Measurements from ENCODE around the gene RYR1. TPM values are rescaled to one million over a fixed set of nuclear protein-coding genes. Genes with fewer than 3 reads are reported as not detected.

Gene RYR1
- total and polyA plus RNA-seq, 10 of the 15 experiments (the other 5 are each of a cell fraction or from before 2014, with no cell fraction given): under 0.01 to 0.32 (median 0.07) TPM; not detected in 1

DNA sequence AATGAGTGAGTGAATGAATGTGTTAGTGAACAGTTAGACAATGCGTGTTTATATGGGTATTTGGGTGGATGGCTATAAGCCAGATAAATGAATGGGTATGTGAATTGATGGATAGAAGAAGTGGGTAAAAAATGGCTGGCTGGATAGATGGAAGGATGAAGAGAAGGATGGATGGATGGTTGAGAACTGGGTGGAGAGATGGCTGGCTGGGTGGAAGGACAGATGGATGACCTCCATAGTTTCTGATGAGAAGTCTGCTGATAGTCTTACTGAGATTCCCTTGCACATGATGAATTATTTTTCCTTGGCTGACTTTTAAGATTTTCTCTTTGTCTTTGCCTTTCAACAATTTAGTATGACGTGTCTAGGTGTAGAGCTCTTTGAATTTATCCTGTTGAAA lies 57.4 kb downstream of the RYR1 start:
- FAIRE-seq (no peak), DNase-seq (ENCODE audit: low read depth, low spot score) (no peak), ATAC-seq (no peak)
- intact Hi-C loops (cut with micrococcal nuclease; ENCODE audit: unreplicated experiment): no loop called here
- 0% methylated on average over 2 of the region's 2 CpGs for WGBS (ENCODE audit: insufficient coverage, insufficient replicate concordance, low lambda C conversion rate, missing lambda C conversion rate)
- H3K4me1 ChIP-seq (ENCODE audit: control insufficient read depth, insufficient read depth, low read length): peaks cover 6% of the 10 kb centered on the region; the same call in 1 of the 2 replicates
- RAD21 ChIA-PET (ENCODE audit: unreplicated experiment): no interaction called here
- CTCF ChIA-PET: interaction anchor here (1.2 kb wide), 1 partner anchor 25 kb away, joined by 3 read pairs; no protein-coding TSS in a partner anchor
- no peak overlapping the region for H3K4me2 ChIP-seq (ENCODE audit: control insufficient read depth, insufficient read depth)
- no peak overlapping the region for H3K4me3 ChIP-seq
- no peak overlapping the region for H3K9ac ChIP-seq (ENCODE audit: control insufficient read depth, insufficient read depth, low read length)
- H3K36me3 ChIP-seq (ENCODE audit: control insufficient read depth in 2 of 2, insufficient read depth in 2 of 2, low read length in 1 of 2): no peaks in the 10 kb centered on the region
- in situ Hi-C loops (cut with MboI): no loop called here
- no peak overlapping the region for H3K27ac ChIP-seq (ENCODE audit: control insufficient read depth, insufficient read depth)
- no peak overlapping the region for H2AFZ ChIP-seq (ENCODE audit: control insufficient read depth, low read depth, low read length)
- POLR2A ChIA-PET: no interaction called here
- TF ChIP-seq, protein P1, sequence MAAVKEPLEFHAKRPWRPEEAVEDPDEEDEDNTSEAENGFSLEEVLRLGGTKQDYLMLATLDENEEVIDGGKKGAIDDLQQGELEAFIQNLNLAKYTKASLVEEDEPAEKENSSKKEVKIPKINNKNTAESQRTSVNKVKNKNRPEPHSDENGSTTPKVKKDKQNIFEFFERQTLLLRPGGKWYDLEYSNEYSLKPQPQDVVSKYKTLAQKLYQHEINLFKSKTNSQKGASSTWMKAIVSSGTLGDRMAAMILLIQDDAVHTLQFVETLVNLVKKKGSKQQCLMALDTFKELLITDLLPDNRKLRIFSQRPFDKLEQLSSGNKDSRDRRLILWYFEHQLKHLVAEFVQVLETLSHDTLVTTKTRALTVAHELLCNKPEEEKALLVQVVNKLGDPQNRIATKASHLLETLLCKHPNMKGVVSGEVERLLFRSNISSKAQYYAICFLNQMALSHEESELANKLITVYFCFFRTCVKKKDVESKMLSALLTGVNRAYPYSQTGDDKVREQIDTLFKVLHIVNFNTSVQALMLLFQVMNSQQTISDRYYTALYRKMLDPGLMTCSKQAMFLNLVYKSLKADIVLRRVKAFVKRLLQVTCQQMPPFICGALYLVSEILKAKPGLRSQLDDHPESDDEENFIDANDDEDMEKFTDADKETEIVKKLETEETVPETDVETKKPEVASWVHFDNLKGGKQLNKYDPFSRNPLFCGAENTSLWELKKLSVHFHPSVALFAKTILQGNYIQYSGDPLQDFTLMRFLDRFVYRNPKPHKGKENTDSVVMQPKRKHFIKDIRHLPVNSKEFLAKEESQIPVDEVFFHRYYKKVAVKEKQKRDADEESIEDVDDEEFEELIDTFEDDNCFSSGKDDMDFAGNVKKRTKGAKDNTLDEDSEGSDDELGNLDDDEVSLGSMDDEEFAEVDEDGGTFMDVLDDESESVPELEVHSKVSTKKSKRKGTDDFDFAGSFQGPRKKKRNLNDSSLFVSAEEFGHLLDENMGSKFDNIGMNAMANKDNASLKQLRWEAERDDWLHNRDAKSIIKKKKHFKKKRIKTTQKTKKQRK (IDR thresholded peaks at IDR 0.05; ENCODE audit: low read depth, low read length): no peak
- TF ChIP-seq DPF2 (IDR thresholded peaks at IDR 0.05) (no peak), TCF3 (IDR thresholded peaks at IDR 0.05; ENCODE audit: borderline replicate concordance, insufficient read depth, low read depth, low read length) (no peak)
- no peaks in the 10 kb centered on the region for H4K20me1 ChIP-seq (ENCODE audit: control insufficient read depth, insufficient read depth)
- no peaks in the 10 kb centered on the region for H3K27me3 ChIP-seq (replicated peaks in 1 of 2; ENCODE audit: control insufficient read depth in 2 of 2, insufficient read depth in 2 of 2, low read length in 1 of 2)
- H3K9me3 ChIP-seq (replicated peaks; ENCODE audit: control insufficient read depth, insufficient read depth, low read length): peaks cover 2% of the 10 kb centered on the region; the same call in 1 of the 3 replicates
- H3K79me2 ChIP-seq (ENCODE audit: control insufficient read depth, insufficient read depth, low read length): no peaks in the 10 kb centered on the region
- SMC1A ChIA-PET (ENCODE audit: uncharacterized antibody, unreplicated experiment): no interaction called here
- no TSS peak for BruUV-seq (replicated peaks)
